ELF-1 (cell line): ENCODE results near the gene CFAP141.

Experiments
- DNase-seq: peaks from one replicate; pipeline ENCODE4 v3.0.0-alpha.2; 2016; ENCODE audit warnings: low read depth, low spot score

CFAP141 gene

DNA sequence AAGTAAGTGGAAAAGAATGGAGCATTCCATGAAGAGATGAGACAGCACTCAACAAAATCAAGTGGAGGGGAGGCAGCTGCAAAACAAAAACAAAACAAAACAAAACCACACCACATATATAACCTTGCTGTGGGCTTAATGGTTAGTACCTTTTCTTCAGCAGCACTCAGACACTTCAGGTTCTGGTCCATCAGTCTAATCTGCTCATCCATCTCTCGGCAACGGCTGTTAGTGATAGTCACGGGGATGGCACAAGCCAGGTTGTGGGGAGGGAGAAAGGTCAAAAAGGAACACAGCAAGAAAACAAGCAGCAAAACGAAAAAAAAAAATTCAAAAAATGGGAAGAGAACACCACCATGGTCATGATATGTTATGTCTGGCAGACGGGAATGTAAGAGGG, 34.3 kb downstream of the CFAP141 start:
- no peak for DNase-seq

GRCh38 chr1:154171223-154171583, 34.9 kb downstream of the CFAP141 start:
- no peak for DNase-seq

- no peak for DNase-seq
Observed at GRCh38 chr1:154170547-154171222, 35.4 kb downstream of the CFAP141 start.

GRCh38 chr1:154167461-154167860, 38.7 kb downstream of the CFAP141 start:
- no peak for DNase-seq

DNA sequence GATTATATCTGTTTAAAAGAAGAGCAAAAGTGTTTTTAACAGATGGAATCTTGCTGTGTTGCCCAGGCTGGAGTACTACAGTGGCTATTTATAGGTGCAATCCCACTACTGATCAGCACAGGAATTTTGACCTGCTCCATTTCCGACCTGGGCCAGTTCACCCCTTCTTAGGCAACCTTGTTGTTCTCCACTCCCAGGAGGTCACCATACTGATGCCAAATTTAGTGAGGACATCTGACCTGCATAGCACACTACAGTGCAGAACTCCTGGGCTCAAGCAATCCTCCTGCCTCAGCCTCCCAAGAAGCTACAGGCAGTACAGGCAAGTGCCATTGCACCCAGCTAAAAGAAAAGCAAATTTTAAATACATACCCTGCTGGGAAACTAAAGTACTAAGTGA, 39.9 kb downstream of the CFAP141 start:
- DNase-seq = no peak

DNA sequence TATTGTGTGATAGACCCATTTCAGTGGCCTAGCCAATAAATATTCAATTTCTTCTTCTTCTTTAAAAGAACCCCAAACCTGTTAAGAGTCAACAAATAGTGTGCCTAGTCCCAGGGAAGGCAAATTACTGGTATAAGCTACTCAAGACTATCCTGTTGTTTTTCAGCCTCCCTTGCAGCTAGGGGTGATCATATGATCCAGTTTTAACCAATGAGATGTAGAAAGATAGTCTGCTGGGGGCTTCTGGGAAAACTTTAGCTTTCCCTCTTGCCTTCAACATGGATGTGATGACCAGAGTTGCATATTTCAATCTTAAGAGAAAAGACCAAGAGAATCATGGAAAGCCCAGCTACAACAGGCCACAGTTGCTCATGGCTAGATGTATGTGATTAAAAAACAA, 46.6 kb downstream of the CFAP141 start:
- DNase-seq = no peak

DNA sequence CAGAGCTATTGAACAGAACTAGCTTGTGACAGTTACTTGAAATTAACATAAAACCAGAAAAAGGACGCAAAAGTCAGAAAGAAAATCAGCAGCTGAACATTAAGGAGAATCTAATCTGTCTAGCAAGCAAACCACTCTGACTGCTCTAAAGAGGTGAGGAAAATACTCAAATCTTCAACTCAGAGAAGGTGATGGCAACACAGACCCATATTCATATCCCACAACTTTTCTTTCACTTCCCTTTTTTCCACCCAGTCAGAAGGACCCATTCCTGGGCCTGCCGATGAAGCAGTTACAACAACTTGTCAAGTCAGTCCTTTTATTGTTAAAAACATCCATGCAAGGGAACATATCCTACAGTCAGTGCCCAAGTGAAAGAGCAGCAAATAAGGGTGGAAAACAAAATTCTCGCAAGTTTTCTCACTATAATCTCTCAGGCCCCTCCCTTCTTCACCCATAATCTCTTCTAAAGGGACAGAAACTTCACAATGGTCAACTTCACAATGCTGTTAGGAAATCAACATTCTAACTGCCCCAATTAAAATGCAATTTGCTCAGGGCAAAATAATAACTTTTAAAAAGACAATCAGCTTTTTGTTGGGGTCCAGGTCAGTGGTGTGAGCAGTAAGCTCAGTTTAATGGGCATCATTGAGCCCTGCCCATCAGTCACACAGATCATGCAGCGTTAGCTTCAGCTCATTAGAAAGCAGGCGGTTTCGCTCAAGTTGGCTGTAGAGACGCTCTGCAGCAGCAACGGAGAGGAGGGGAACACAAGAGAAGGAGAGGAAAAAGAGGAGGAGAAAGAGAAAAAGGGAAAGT, 47.6 kb downstream of the CFAP141 start:
- no peak for DNase-seq

GRCh38 chr1:154157520-154158306, 48.4 kb downstream of the CFAP141 start:
- DNase-seq = peak; percentile 86

- peak; percentile 10 for DNase-seq
Observed at GRCh38 chr1:154155251-154155650, 50.9 kb downstream of the CFAP141 start.

GRCh38 chr1:154154534-154155191, 51.5 kb downstream of the CFAP141 start, which contains the start of gene NUP210L:
Gene NUP210L, minus strand, starts transcription at chr1:154155073.
- peak; percentile 83 for DNase-seq

GRCh38 chr1:154154053-154154452, 52.1 kb downstream of the CFAP141 start:
- DNase-seq = no peak

GRCh38 chr1:154151311-154151710, 54.8 kb downstream of the CFAP141 start:
- no peak for DNase-seq
